HepG2 (cell line): ENCODE measurements around the gene PCSK6. TPM values are rescaled to one million over a fixed set of nuclear protein-coding genes. Genes with fewer than 3 reads are reported as not detected.

Experiments used
- ATAC-seq: fragments of 200-7000 bp; cut with Tn5 transposase; 3 replicates; pipeline ENCODE4 v1.9.1; 2020; ENCODE audit warnings: mild to moderate bottlenecking, moderate library complexity
- BruUV-seq: library from RNA; stranded (reverse); fragments of 400-500 nt; replicated peaks from 2 replicates; lab custom pipeline; 2021; lab: Mats Ljungman, UMichigan
- CTCF ChIA-PET: fragments of 300-600 bp; formaldehyde crosslinking; extraction: SDS; loops from one replicate; lab custom pipeline; 2021; ENCODE audit warnings: low total read pairs, inconsistent platforms, low intra/inter-chr PET ratio; lab: Yijun Ruan, JAX
- POLR2A ChIA-PET: fragments of 350-600 bp; sonication (Branson Sonifier 250); formaldehyde crosslinking; loops from one replicate; lab custom pipeline; 2020; ENCODE audit warnings: antibody characterized with exemption, inconsistent platforms; lab: Yijun Ruan, JAX
- DNase-seq: peaks from one replicate; pipeline ENCODE4 v3.0.0-alpha.2; 2015; ENCODE audit warnings: low spot score
- FAIRE-seq: peaks from 3 replicates; lab custom pipeline; 2011; peaks lifted over from hg19 to GRCh38; lab: Jason Lieb, UNC
- H2AFZ ChIP-seq: one replicate; pipeline ENCODE4 v1.6.1; 2011; ENCODE audit warnings: low read length, inconsistent platforms
- H3K27ac ChIP-seq: fragments of 300-600 bp; 3 replicates; pipeline ENCODE4 v1.8.0; 2011; ENCODE audit warnings: mixed run types, mild to moderate bottlenecking, mixed read lengths, low read length, inconsistent platforms; ENCODE audit not compliant: insufficient read depth; ENCODE audit errors: extremely low read length
- H3K27me3 ChIP-seq, 2 experiments: fragments of 200-600 bp in 1 of 2; 2 replicates in 1 of 2; 3 replicates in 1 of 2; pipeline versions ENCODE4 v1.6.0 to v1.8.0; 2011; ENCODE audit warnings: low read length in 2 of 2, mild to moderate bottlenecking in 2 of 2, moderate library complexity in 2 of 2, inconsistent platforms in 1 of 2; ENCODE audit not compliant: insufficient read depth in 2 of 2, control insufficient read depth in 1 of 2
- H3K36me3 ChIP-seq, 2 experiments: fragments of 200-600 bp in 1 of 2; replicated peaks in 1 of 2; 2 replicates in 1 of 2; 3 replicates in 1 of 2; pipeline versions ENCODE4 v1.5.1 to v1.8.0; 2011; ENCODE audit warnings: low read length in 2 of 2, inconsistent platforms in 1 of 2; ENCODE audit not compliant: insufficient read depth in 2 of 2, control insufficient read depth in 1 of 2
- H3K4me1 ChIP-seq: 2 replicates; pipeline ENCODE4 v1.5.1; 2012; ENCODE audit warnings: low read length, inconsistent platforms; ENCODE audit not compliant: insufficient read depth
- H3K4me2 ChIP-seq: 2 replicates; pipeline ENCODE4 v1.6.0; 2011; ENCODE audit warnings: low read depth, low read length, inconsistent platforms
- H3K4me3 ChIP-seq, 3 experiments: fragments of 200-600 bp in 1 of 3; sonication (generic), shearing (Covaris generic) in 1 of 3; replicated peaks in 1 of 3; 2 replicates each; pipeline ENCODE4 v1.5.1; 2011 to 2016; ENCODE audit warnings: low read length in 3 of 3, inconsistent platforms in 2 of 3, low read depth in 2 of 3, mild to moderate bottlenecking in 2 of 3, control low read depth in 1 of 3, mixed read lengths in 1 of 3; ENCODE audit not compliant: insufficient read depth in 1 of 3
- H3K79me2 ChIP-seq: one replicate; pipeline ENCODE4 v1.6.1; 2011; ENCODE audit warnings: low read length, inconsistent platforms; ENCODE audit not compliant: insufficient read depth
- H3K9ac ChIP-seq: 2 replicates; pipeline ENCODE4 v1.6.0; 2011; ENCODE audit warnings: mild to moderate bottlenecking, low read depth, low read length, inconsistent platforms; ENCODE audit not compliant: insufficient read depth
- H3K9me3 ChIP-seq: 2 replicates; pipeline ENCODE4 v1.5.1; 2012; ENCODE audit warnings: mild to moderate bottlenecking, low read length
- H4K20me1 ChIP-seq: 2 replicates; pipeline ENCODE4 v1.6.0; 2011; ENCODE audit warnings: inconsistent platforms, mild to moderate bottlenecking, low read length, moderate library complexity; ENCODE audit not compliant: insufficient read depth
- HMGXB4 ChIP-seq, 2 experiments: sonication (generic) in 1 of 2; formaldehyde crosslinking in 1 of 2; IDR thresholded peaks; 2 replicates each; pipeline versions ENCODE4 v1.4.0 to v1.6.1; 2018 to 2020; ENCODE audit warnings: missing genetic modification reagents in 2 of 2, borderline replicate concordance in 1 of 2, low read depth in 1 of 2, mild to moderate bottlenecking in 1 of 2, missing biosample characterization in 1 of 2
- IRF1 ChIP-seq: sonication (generic); formaldehyde crosslinking; IDR thresholded peaks from 2 replicates; pipeline ENCODE4 v1.4.0; 2020; ENCODE audit warnings: low read depth, mild to moderate bottlenecking, missing genetic modification reagents
- POGZ ChIP-seq: sonication (generic); formaldehyde crosslinking; IDR thresholded peaks from 2 replicates; pipeline ENCODE4 v1.4.0; 2020; ENCODE audit warnings: mild to moderate bottlenecking, missing genetic modification reagents
- TRAFD1 ChIP-seq: sonication (generic); formaldehyde crosslinking; IDR thresholded peaks from 2 replicates; pipeline ENCODE4 v1.5.1; 2020; ENCODE audit warnings: missing genetic modification reagents, mild to moderate bottlenecking, borderline replicate concordance
- TRIM24 ChIP-seq: sonication (generic); formaldehyde crosslinking; IDR thresholded peaks from 2 replicates; pipeline ENCODE4 v1.8.0; 2022; ENCODE audit warnings: mild to moderate bottlenecking, missing genetic modification reagents
- ZBTB25 ChIP-seq: IDR thresholded peaks from 2 replicates; pipeline ENCODE4 v1.6.1; 2018; ENCODE audit warnings: missing genetic modification reagents
- ZBTB7A ChIP-seq: sonication (generic); formaldehyde crosslinking; IDR thresholded peaks from 2 replicates; pipeline ENCODE4 v1.8.0; 2022; ENCODE audit warnings: mild to moderate bottlenecking, missing genetic modification reagents
- ZNF280B ChIP-seq: sonication (generic); formaldehyde crosslinking; IDR thresholded peaks from 2 replicates; pipeline ENCODE4 v1.5.0; 2020; ENCODE audit warnings: missing genetic modification reagents, mild to moderate bottlenecking, borderline replicate concordance
- ZNF564 ChIP-seq: sonication (generic); formaldehyde crosslinking; IDR thresholded peaks from 2 replicates; pipeline ENCODE4 v1.8.1; 2023; ENCODE audit warnings: mild to moderate bottlenecking, missing genetic modification reagents
- whole genome bisulfite sequencing: methylation state at CpG from one replicate; pipeline ENCODE4 v1.1.6; 2017; ENCODE audit warnings: low lambda C conversion rate; 5-methylcytosine and 5-hydroxymethylcytosine counted together
- in situ Hi-C: cut with HindIII; loops from 2 replicates; pipeline ENCODE4 v1.10.0; 2017; ENCODE audit warnings: low pct_unique_long_range_greater_than_20kb; ENCODE audit not compliant: extremely low pct_ligation_motif_present
- intact Hi-C: fragments of 100-400 bp; cut with micrococcal nuclease; formaldehyde crosslinking; loops from one replicate; pipeline ENCODE4 v1.10.0; 2022; ENCODE audit not compliant: unreplicated experiment
- polyA plus RNA-seq, 8 experiments: library from polyadenylated mRNA; depleted of rRNA in 3 of 8; stranded (reverse) in 7 of 8; unstranded in 1 of 8; fragments of >200 nt; fragmentation: Illumina TruSeq in 4 of 8; extraction: Trizol in 4 of 8; gene quantifications; 2 replicates each; pipeline versions ENCODE4 v1.2.1 to v1.2.3, GENCODE V29; 2011 to 2016; ENCODE audit warnings: low read depth in 4 of 8, missing spikeins in 1 of 8, mixed read lengths in 1 of 8; ENCODE audit not compliant: insufficient read depth in 1 of 8
- total RNA-seq, 5 experiments: library from RNA; depleted of rRNA; stranded (reverse); fragments of >200 nt; fragmentation: Illumina TruSeq; extraction: Trizol; gene quantifications; 2 replicates each; pipeline ENCODE4 v1.2.3, GENCODE V29; 2016; ENCODE audit warnings: low read depth in 1 of 5

Gene PCSK6
- total and polyA plus RNA-seq, 2 of the 13 experiments (the other 11 are each of a cell fraction or from before 2014, with no cell fraction given): 56.5 to 155 TPM

- BruUV-seq: no TSS peak
- no peaks in the 10 kb centered on the region for H3K4me1 ChIP-seq
- H4K20me1 ChIP-seq: no peaks in the 10 kb centered on the region
- ChIA-PET POLR2A (no interaction called here), CTCF (no interaction called here)
- no peak overlapping the region for H3K4me2 ChIP-seq
- H3K9ac ChIP-seq: no peak overlapping the region
- no peak overlapping the region for H3K4me3 ChIP-seq
- 95% methylated on average over 11 of the region's 11 CpGs for WGBS
- H3K36me3 ChIP-seq: peaks cover 18 to 36% of the 10 kb centered on the region in 2 experiments; a peak in 4 of 5 replicates
- H3K27ac ChIP-seq: no peak overlapping the region
- FAIRE-seq (no peak), ATAC-seq (no peak), DNase-seq (no peak)
- H3K79me2 ChIP-seq: no peaks in the 10 kb centered on the region
- intact Hi-C loops: no loop called here
- H3K9me3 ChIP-seq: no peaks in the 10 kb centered on the region
- in situ Hi-C loops: no loop called here
- no peaks in the 10 kb centered on the region for H3K27me3 ChIP-seq
- H2AFZ ChIP-seq: no peak overlapping the region
- no peak for TF ChIP-seq ZBTB25 (CRISPR knock-in tag)
Observed at GRCh38 chr15:101372960-101373525, 116.5 kb downstream of the PCSK6 start.

GRCh38 chr15:101372149-101372577 is 117.3 kb downstream of the PCSK6 start:
- WGBS: 93% methylated on average over 13 of the region's 13 CpGs
- CTCF ChIA-PET: no interaction called here
- in situ Hi-C loops: no loop called here
- Histone ChIP-seq H2AFZ (no peak overlapping the region), H3K9ac (no peak overlapping the region), H3K4me2 (no peak overlapping the region), H4K20me1 (no peaks in the 10 kb centered on the region), H3K27me3 (no peaks in the 10 kb centered on the region), H3K4me1 (no peaks in the 10 kb centered on the region), H3K4me3 (no peak overlapping the region), H3K9me3 (no peaks in the 10 kb centered on the region), H3K27ac (no peak overlapping the region), H3K36me3 (peaks cover 20 to 41% of the 10 kb centered on the region in 2 experiments; a peak in 4 of 5 replicates), H3K79me2 (no peaks in the 10 kb centered on the region)
- no peak for ATAC-seq
- FAIRE-seq: no peak
- BruUV-seq: no TSS peak
- no peak for DNase-seq
- intact Hi-C loops: no loop called here
- POLR2A ChIA-PET: no interaction called here
- TF ChIP-seq ZBTB7A: no peak
- TF ChIP-seq ZNF280B (CRISPR knock-in tag): no peak
- no peak for TF ChIP-seq TRIM24
- TF ChIP-seq TRAFD1: no peak
- TF ChIP-seq IRF1 (CRISPR knock-in tag): no peak
- TF ChIP-seq POGZ (CRISPR knock-in tag): no peak
- no peak for TF ChIP-seq ZNF564 (CRISPR knock-in tag)
- TF ChIP-seq HMGXB4 (CRISPR knock-in tag; IDR thresholded peaks at IDR 0.05; ENCODE audit: borderline replicate concordance in 1 of 2, low read depth in 1 of 2): no peak
